Measurements from ENCODE around the gene SLC31A1.

SLC31A1 gene

DNA sequence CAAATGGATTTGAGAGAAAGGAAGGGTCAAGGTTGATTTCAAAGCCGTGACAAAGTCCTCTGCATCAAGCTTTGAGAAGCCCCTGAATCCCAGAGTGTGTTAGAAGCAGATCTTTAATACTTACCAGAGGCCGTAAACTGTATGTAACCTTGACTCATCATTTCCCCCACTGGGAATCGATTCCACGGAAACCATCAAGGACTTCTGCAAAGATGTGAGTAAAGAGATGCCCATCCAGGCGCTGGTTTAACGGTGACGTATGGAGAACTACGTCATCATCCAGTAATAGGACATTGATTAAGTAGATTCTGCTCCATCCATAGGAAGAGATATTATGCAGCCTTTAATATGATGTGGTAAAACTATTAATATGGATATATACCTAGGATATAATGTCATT, 80.2 kb downstream of the SLC31A1 start:
- no peak for DNase-seq (ENCODE audit: low read depth in 1 of 2, low spot score in 1 of 2)
- Histone ChIP-seq H3K27me3 (ENCODE audit: insufficient read depth, poor library complexity, severe bottlenecking) (no peaks in the 10 kb centered on the region), H3K4me3 (replicated peaks; ENCODE audit: insufficient read depth, low read length) (no peak overlapping the region), H3K27ac (replicated peaks) (no peak overlapping the region)
- TF ChIP-seq SPI1 (IDR thresholded peaks at IDR 0.05; ENCODE audit: borderline replicate concordance, low read depth) (no peak), POLR2AphosphoS5 (IDR thresholded peaks at IDR 0.05; ENCODE audit: low read depth) (no peak), GABPA (IDR thresholded peaks at IDR 0.05; ENCODE audit: low read depth) (no peak)
- TF ChIP-seq, protein P1, sequence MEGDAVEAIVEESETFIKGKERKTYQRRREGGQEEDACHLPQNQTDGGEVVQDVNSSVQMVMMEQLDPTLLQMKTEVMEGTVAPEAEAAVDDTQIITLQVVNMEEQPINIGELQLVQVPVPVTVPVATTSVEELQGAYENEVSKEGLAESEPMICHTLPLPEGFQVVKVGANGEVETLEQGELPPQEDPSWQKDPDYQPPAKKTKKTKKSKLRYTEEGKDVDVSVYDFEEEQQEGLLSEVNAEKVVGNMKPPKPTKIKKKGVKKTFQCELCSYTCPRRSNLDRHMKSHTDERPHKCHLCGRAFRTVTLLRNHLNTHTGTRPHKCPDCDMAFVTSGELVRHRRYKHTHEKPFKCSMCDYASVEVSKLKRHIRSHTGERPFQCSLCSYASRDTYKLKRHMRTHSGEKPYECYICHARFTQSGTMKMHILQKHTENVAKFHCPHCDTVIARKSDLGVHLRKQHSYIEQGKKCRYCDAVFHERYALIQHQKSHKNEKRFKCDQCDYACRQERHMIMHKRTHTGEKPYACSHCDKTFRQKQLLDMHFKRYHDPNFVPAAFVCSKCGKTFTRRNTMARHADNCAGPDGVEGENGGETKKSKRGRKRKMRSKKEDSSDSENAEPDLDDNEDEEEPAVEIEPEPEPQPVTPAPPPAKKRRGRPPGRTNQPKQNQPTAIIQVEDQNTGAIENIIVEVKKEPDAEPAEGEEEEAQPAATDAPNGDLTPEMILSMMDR (IDR thresholded peaks at IDR 0.05; ENCODE audit: insufficient read depth, low read length) = no peak
- TF ChIP-seq, protein P2, sequence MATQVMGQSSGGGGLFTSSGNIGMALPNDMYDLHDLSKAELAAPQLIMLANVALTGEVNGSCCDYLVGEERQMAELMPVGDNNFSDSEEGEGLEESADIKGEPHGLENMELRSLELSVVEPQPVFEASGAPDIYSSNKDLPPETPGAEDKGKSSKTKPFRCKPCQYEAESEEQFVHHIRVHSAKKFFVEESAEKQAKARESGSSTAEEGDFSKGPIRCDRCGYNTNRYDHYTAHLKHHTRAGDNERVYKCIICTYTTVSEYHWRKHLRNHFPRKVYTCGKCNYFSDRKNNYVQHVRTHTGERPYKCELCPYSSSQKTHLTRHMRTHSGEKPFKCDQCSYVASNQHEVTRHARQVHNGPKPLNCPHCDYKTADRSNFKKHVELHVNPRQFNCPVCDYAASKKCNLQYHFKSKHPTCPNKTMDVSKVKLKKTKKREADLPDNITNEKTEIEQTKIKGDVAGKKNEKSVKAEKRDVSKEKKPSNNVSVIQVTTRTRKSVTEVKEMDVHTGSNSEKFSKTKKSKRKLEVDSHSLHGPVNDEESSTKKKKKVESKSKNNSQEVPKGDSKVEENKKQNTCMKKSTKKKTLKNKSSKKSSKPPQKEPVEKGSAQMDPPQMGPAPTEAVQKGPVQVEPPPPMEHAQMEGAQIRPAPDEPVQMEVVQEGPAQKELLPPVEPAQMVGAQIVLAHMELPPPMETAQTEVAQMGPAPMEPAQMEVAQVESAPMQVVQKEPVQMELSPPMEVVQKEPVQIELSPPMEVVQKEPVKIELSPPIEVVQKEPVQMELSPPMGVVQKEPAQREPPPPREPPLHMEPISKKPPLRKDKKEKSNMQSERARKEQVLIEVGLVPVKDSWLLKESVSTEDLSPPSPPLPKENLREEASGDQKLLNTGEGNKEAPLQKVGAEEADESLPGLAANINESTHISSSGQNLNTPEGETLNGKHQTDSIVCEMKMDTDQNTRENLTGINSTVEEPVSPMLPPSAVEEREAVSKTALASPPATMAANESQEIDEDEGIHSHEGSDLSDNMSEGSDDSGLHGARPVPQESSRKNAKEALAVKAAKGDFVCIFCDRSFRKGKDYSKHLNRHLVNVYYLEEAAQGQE (IDR thresholded peaks at IDR 0.05; ENCODE audit: insufficient replicate concordance, low read depth) = no peak

DNA sequence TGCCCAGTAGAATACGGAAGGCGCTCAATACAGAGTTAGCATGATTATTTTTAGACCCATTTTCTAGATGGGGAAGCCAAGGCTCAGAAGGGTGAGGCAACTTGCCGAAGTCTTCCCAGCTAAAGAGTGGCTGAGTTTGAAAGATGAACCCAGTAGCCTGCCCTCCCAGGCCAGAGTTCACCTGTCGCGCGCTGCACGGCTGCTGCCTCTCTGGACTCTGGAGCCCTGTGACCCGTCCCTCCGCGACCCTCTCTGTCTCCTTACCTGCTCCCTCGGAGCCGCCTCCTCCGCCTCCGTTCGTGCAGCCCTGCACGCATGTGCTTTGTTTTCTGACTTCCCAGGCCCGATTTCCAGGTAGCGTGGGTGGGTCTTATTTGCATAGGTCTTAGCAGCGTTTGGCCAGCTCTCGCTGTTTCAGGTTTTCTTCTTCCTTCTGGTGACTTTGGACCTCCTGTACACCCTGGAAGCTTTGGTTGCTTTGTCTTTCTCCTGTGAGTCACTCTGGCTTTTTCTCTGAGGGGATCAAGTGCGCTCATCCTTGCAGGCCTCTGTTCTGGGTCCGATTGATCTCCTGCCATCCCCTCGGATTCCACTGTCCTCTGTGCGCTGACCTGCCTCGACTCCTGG, 81.6 kb downstream of the SLC31A1 start, which contains the start of gene RNF183:
TSS of gene RNF183 (minus strand) at position 585 of the 627 bp plus-strand sequence. CDS start 5,192 bp downstream, outside the sequence.
- DNase-seq (ENCODE audit: low read depth in 1 of 2, low spot score in 1 of 2) = no peak
- Histone ChIP-seq H3K27me3 (ENCODE audit: insufficient read depth, poor library complexity, severe bottlenecking) (no peaks in the 10 kb centered on the region), H3K4me3 (replicated peaks; ENCODE audit: insufficient read depth, low read length) (no peak within 1 kb of the TSS), H3K27ac (replicated peaks) (no peak within 1 kb of the TSS)
- TF ChIP-seq, protein P2 (IDR thresholded peaks at IDR 0.05; ENCODE audit: insufficient replicate concordance, low read depth) = no peak

DNA sequence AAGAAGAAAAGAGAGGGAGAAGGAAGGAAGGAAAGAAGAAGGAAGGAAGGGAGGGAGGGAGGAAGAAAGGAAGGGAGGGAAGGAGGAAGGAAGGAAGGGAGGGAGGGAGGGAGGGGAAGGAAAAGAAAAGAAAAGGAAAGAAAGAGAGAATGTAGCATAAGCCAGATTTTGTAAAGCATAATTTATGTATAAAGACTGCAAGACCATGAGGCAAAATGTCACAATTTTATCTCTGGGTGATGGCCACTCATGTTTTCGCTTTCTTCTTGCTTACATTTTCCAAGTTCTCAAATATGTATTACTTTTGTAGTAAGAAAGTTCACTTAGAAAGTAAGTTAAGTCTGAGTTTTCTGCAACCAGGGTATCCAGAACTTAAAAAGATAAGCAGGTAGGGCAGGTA, 85.2 kb downstream of the SLC31A1 start:
- no peak overlapping the region for H3K4me3 ChIP-seq (replicated peaks; ENCODE audit: insufficient read depth, low read length)
- no peak for DNase-seq (ENCODE audit: low read depth in 1 of 2, low spot score in 1 of 2)
- H3K27ac ChIP-seq (replicated peaks) = no peak overlapping the region
- no peaks in the 10 kb centered on the region for H3K27me3 ChIP-seq (ENCODE audit: insufficient read depth, poor library complexity, severe bottlenecking)
- TF ChIP-seq POLR2AphosphoS5 (IDR thresholded peaks at IDR 0.05; ENCODE audit: low read depth) = no peak

DNA sequence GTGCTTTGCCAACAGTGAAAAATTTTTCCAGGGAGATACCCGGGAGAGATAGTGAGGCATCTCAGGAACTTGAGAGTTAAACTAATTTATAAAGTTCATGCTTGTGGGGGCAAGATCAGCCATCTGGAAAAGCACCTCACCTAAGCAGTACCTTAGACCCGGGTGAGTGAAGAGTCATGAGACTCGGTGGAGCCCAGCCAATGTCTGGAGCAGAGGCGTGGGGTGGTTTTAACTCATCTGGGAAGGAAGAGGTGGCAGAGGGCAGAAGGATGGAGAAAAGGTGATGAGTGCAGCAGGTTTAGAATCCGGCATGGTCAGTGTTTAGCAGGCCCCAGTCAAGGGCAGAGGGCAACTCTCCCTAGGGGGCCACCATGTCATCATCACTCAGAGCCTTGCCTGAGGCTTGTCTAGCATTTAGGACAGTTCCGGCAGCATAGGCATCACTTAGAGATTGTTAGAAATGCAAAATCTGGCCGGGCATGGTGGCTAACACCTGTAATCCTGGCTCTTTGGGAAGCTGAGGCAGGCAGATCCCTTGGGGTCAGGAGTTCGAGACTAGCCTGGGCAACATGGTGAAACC, 86.1 kb downstream of the SLC31A1 start:
- H3K4me3 ChIP-seq (replicated peaks; ENCODE audit: insufficient read depth, low read length) = no peak overlapping the region
- H3K27ac ChIP-seq (replicated peaks) = no peak overlapping the region
- no peaks in the 10 kb centered on the region for H3K27me3 ChIP-seq (ENCODE audit: insufficient read depth, poor library complexity, severe bottlenecking)
- no peak for DNase-seq (ENCODE audit: low read depth in 1 of 2, low spot score in 1 of 2)
- TF ChIP-seq POLR2AphosphoS5 (IDR thresholded peaks at IDR 0.05; ENCODE audit: low read depth) = no peak
- TF ChIP-seq GABPA (IDR thresholded peaks at IDR 0.05; ENCODE audit: low read depth) = no peak
- TF ChIP-seq, protein P2 (IDR thresholded peaks at IDR 0.05; ENCODE audit: insufficient replicate concordance, low read depth) = no peak
- no peak for TF ChIP-seq SPI1 (IDR thresholded peaks at IDR 0.05; ENCODE audit: borderline replicate concordance, low read depth)
- TF ChIP-seq, protein P1 (IDR thresholded peaks at IDR 0.05; ENCODE audit: insufficient read depth, low read length) = no peak
